GM19035 (cell line): ENCODE data around the gene TEC.

Experiments used
- ATAC-seq: cut with Tn5 transposase; IDR thresholded peaks from one replicate; pipeline ENCODE4 v1.9.1; 2021; ENCODE audit not compliant: unreplicated experiment

Gene TEC

GRCh38 chr4:48127682-48128404 is 141.8 kb downstream of the TEC start:
- peak; percentile 76 for ATAC-seq

DNA sequence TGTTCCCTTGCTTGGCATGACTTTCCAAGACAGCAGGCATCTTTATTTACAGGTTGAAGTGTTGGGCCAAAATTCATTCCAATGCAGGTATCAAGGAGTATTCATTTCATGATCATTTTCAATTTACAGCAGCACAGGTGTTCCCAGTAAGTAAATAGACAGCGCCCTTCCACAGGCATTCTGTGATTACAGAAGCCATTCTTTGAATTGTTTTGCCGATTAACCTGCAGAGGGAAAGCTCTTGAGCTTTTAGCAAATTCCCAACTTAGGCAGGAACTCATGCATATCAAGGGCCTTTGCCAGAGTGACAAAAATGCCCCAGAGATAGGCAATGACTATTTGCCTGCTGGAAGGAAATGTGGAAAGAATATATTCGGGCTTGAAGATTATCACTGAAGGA is 142.4 kb downstream of the TEC start:
- ATAC-seq = no peak

GRCh38 chr4:48126621-48127020 is 143.0 kb downstream of the TEC start:
- ATAC-seq = no peak

GRCh38 chr4:48124870-48125269 is 144.8 kb downstream of the TEC start:
- no peak for ATAC-seq

DNA sequence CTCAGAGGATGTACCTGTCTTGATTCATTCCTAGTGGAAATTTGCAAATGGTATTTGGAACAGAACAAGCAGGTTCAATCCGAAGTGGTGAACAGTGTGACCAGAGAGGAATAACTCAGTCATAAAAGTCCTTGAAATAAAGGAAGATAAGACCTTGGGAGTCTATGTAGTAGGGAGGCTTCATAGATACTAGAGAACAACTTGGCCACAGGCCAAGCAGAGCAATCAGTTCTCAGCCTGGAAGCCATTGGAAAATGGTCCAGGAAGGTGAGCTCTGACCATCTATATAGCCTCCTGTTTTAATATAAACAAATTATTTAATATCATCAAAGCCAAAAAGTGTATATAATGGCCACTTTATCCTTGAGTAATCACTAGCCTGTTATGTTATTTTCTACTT is 146.9 kb downstream of the TEC start:
- no peak for ATAC-seq

GRCh38 chr4:48121180-48121579 is 148.5 kb downstream of the TEC start:
- no peak for ATAC-seq

DNA sequence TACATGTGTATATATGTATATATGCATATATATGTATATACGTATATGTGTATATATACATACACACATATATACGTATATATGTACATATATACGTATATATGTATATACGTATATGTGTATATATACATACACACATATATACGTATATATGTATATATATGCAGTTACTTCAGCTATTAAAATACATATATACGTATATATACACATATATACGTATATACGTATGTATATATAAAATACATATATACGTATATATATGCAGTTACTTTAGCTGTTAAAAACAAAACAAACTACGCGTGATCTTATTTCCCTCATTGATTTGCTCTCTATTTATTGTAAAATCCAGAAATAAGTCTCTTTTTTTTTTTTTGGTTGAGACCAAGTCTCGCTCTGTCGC is 149.5 kb downstream of the TEC start:
- ATAC-seq = no peak

DNA sequence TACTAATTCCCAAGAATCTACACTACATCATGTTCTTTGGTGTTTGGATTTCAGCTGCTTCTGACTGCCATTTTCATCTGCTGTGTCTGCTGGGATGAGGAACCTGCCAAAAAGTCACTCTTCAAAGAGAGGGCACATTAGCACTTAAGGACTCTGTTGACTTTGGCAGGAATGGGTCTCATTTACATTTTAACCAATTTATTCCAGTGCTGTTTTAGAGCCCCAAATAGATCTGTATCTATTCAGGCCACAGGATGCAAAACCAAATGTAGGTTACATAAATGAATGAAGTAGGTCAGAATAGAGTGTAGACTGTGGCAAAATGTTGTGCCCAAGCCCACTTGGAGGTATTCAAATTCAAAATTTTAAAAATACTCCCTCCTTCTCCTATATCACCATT is 150.0 kb downstream of the TEC start:
- ATAC-seq = no peak

DNA sequence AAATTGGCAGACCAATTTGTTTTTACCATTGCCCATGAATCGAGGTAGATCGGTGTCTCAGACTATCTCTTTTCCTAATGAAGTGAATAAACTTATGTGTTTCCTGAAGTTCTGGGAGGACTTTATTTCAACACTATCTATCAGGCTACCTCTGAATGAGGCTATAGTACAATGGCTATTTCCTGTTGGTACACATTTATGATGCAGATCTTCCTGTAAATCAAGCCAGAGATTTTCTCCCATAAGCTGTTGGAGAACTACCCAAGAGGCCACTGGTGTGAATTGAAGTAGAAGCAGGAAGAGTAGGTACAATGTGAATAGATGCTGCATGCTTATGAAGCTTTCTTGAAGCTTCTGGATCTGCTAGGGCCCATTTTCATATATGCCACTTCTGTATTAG is 151.6 kb downstream of the TEC start:
- no peak for ATAC-seq

DNA sequence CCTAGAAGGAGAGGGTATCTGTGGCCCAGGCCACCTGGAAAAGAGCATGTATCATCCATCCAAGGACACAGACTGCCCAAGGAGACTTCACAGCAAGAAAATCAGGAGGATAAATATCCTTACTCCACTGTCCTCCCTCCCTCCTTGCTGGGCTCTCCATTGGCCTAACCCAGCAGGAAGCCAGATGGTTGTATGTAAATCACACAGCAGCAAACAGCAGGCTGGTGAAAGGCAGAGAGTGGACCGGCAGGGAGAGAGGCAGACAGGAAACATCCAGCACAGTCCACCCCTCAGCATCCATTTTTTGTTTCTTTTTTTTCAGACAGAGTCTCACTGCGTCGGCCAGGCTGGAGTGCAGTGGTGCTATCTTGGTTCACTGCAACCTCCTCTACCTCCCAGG is 153.1 kb downstream of the TEC start:
- ATAC-seq = no peak

GRCh38 chr4:48114412-48114811 is 155.2 kb downstream of the TEC start:
- no peak for ATAC-seq

- no peak for ATAC-seq
Measured at GRCh38 chr4:48112017-48112667, 157.5 kb downstream of the TEC start.

- no peak for ATAC-seq
Measured at GRCh38 chr4:48110452-48110978, 159.1 kb downstream of the TEC start.

DNA sequence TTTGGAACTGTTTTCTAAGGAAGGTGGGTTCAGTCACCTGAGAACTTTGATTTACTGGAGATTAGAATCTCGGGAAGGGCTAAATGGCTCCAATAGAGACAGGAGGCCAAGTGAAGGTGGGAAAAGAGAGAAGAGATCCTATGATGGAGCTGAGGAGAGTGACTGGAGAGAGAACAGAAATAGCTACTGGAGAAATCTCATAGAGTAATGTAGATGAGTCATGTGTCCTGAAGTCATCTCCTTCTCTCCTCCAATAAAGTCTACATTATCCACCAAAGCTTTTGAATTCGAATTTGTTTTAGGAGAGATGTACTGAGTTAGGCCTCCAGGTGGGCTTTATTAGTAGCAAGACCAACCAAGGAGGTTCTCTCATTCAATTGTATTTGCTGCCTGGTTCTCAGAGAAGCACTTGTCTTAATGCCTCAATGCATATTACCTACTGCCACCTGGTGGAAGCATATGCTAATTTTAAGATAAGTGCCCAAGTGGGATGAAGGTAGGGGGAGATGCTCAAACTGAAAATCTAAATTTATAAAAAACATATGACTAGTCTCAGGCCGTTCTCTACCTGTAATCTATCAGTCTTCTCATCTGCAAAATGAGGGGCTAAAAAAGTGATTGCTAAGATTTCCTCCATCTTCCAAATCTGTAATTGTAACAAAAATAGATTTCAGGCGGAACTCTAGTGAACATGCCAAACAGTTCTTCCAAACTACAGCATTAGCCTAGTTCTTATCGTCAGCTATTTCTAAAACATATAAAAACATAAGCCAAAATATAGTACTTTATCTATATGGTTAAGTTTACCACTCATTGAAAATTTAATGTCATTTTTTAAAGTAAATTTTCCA is 160.0 kb downstream of the TEC start:
- peak; percentile 73 for ATAC-seq

DNA sequence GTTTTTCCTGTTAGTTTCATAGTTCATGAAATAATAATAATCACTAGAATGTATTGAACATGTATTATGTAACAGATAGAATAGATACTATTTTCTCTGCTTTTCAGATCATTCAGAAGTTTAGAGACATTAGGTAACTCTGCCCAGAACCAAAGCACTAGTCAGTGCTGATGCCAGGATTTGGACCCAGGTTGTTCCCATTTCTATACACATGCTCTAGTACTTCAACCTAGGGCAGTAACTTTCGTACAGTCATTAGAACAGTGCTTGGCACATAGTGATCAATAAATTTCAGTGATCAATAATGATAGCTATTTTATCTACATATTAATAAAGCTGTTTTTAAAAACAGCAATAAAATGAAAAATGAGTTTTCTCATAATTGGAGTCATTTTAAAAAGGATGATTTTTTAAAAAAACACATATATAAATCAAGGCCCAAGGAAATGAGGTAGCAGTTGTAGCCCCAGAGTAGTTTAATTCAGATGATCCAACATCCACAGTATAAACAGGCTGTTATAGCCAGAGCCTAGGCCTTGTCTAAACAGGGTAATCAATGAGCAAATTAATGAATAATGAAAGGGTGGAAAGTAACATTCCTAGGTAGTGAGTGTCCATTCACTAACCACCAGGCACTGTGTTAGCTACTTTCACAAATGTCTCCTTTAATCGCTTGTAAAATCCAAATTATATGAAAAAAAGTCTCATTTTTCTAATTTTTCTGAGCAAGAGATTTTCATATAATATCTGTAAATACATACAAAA is 161.1 kb downstream of the TEC start:
- no peak for ATAC-seq

DNA sequence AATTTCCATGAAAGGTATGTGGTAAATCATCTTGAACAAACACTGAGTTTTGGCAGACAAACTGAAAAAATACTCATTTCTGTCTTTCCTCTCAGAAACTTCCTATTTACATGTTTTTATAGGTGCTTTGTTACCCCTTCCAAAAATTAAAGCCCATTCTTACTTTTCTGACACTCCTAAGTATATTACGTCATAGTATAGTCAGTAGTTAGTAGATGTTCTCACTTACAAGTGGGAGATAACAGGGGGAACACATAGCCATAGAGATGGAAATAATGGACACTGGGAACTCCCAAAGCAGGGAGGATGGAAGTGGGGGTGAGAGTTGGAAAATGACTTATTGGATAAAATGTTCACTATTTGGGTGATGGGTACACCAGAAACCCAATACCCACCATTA is 164.4 kb downstream of the TEC start:
- ATAC-seq = no peak

DNA sequence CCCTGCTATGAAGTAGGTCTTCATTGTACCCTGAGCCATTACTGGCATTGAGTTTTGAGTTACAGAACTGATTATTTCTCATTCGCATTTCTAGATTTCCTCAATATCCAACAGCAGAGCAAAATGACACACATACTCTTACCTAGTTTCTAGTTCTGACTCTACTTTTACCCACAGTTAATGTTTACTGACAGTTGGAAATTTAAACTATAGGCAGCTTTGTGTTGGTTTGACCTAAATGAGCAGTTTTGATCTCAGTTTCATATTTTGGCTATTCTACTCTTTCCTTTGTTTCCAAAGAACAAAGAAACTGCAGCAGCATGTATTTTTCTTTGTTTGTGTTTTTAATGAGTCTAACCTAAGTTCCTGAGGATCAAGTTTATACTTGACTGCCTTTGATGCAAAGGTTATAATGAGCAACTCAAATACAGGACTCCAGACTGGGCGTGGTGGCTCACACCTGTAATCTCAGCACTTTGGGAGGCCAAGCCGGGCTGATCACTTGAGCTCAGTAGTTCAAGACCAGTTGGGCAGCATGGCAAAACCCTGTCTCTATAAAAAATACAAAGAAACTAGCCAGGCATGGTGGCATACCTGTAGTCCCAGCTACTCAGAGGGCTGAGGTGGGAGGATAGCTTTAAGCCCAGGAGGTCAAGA is 166.0 kb downstream of the TEC start:
- no peak for ATAC-seq

- no peak for ATAC-seq
Measured at GRCh38 chr4:48102303-48102702, 167.3 kb downstream of the TEC start.

DNA sequence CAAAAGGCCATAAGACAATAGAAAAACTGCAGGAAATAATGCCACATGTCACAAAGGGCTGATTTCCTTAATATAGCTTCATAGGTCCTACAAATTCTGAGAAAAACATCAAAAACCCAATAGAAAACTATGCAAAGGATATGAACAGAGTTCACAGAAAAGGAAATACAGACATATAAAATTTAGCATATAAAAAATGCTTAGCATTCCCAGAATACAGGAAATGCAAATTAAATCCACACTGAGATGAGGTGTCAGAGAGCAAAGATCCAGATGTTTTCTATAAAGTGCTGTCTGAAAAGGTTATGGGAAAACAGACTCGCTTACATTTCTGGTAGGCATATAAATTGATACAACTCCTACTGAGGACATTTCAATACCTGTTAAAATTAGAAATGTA is 169.4 kb downstream of the TEC start:
- no peak for ATAC-seq

- ATAC-seq = no peak
Measured at GRCh38 chr4:48095441-48095840, 174.2 kb downstream of the TEC start.
